ENCODE measurements around the gene CLCN6.

The CLCN6 gene

GRCh38 chr1:11825131-11825530 lies 19.1 kb downstream of the CLCN6 start:
- DNase-seq (ENCODE audit: low spot score) = no peak

GRCh38 chr1:11826946-11827345 lies 21.0 kb downstream of the CLCN6 start:
- no peak for DNase-seq (ENCODE audit: low spot score)

- no peak for DNase-seq (ENCODE audit: low spot score)
Measured at GRCh38 chr1:11828511-11828910, 22.5 kb downstream of the CLCN6 start.

GRCh38 chr1:11831945-11832725 lies 26.1 kb downstream of the CLCN6 start:
- no peak for DNase-seq (ENCODE audit: low spot score)

GRCh38 chr1:11833497-11833896 lies 27.5 kb downstream of the CLCN6 start:
- no peak for DNase-seq (ENCODE audit: low spot score)

GRCh38 chr1:11833900-11834299 lies 27.9 kb downstream of the CLCN6 start:
- no peak for DNase-seq (ENCODE audit: low spot score)

- DNase-seq (ENCODE audit: low spot score) = no peak
Measured at GRCh38 chr1:11835441-11836225, 29.6 kb downstream of the CLCN6 start.

- DNase-seq (ENCODE audit: low spot score) = no peak
Measured at GRCh38 chr1:11836955-11837766, 31.2 kb downstream of the CLCN6 start.

- no peak for DNase-seq (ENCODE audit: low spot score)
Measured at GRCh38 chr1:11837767-11838348, 31.9 kb downstream of the CLCN6 start.

GRCh38 chr1:11838349-11839272 lies 32.6 kb downstream of the CLCN6 start:
- peak; percentile 40 for DNase-seq (ENCODE audit: low spot score)

- DNase-seq (ENCODE audit: low spot score) = no peak
Measured at GRCh38 chr1:11839727-11840705, 34.0 kb downstream of the CLCN6 start.

GRCh38 chr1:11841245-11842153 lies 35.5 kb downstream of the CLCN6 start:
- DNase-seq (ENCODE audit: low spot score) = no peak

GRCh38 chr1:11842154-11843041 lies 36.4 kb downstream of the CLCN6 start:
- DNase-seq (ENCODE audit: low spot score) = no peak

- peak; percentile 14 for DNase-seq (ENCODE audit: low spot score)
Measured at GRCh38 chr1:11845641-11846335, 39.8 kb downstream of the CLCN6 start.

GRCh38 chr1:11847667-11848372 lies 41.8 kb downstream of the CLCN6 start, which contains the start of gene NPPA:
NPPA (minus strand) TSS chr1:11847783; CDS start chr1:11847684, 99 bp downstream.
- no peak for DNase-seq (ENCODE audit: low spot score)

GRCh38 chr1:11848373-11848700 lies 42.3 kb downstream of the CLCN6 start:
- DNase-seq (ENCODE audit: low spot score) = no peak
